ENCODE data around the gene NUDT6. TPM values are rescaled to one million over a fixed set of nuclear protein-coding genes. Genes with fewer than 3 reads are reported as not detected.
A peak's percentile ranks its signal among the peaks of the same experiment; 100 is the strongest.

NUDT6 gene, protein sequence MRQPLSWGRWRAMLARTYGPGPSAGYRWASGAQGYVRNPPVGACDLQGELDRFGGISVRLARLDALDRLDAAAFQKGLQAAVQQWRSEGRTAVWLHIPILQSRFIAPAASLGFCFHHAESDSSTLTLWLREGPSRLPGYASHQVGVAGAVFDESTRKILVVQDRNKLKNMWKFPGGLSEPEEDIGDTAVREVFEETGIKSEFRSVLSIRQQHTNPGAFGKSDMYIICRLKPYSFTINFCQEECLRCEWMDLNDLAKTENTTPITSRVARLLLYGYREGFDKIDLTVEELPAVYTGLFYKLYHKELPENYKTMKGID
- total RNA-seq: 10 to 100 TPM; 10.9 to 18.3 (median 14.9) TPM
- polyA plus RNA-seq: 10 to 100 TPM in 1 of 2 donors, 1 to 10 TPM in 1; 7.7 to 25.1 TPM
- long read RNA-seq, donor 1, transcript NUDT6-201 (5 exons, 1,169 nt): major isoform, 8 of 14 reads
- long read RNA-seq, donor 1, partial matches to known transcripts: 3 of 14 reads
- long read RNA-seq, donor 1, other reads (novel, unspliced or antisense): 3 of 14 reads
- long read RNA-seq, donor 2, transcript NUDT6-201 (5 exons, 1,169 nt): major isoform, 10 of 14 reads
- long read RNA-seq, donor 2, partial matches to known transcripts: 3 of 14 reads
- long read RNA-seq, donor 2, other reads (novel, unspliced or antisense): 1 of 14 reads
- long read RNA-seq, donor 3, transcript NUDT6-201 (5 exons, 1,169 nt): major isoform, 11 of 14 reads
- long read RNA-seq, donor 3, partial matches to known transcripts: 0 of 14 reads
- long read RNA-seq, donor 3, other reads (novel, unspliced or antisense): 3 of 14 reads

DNA sequence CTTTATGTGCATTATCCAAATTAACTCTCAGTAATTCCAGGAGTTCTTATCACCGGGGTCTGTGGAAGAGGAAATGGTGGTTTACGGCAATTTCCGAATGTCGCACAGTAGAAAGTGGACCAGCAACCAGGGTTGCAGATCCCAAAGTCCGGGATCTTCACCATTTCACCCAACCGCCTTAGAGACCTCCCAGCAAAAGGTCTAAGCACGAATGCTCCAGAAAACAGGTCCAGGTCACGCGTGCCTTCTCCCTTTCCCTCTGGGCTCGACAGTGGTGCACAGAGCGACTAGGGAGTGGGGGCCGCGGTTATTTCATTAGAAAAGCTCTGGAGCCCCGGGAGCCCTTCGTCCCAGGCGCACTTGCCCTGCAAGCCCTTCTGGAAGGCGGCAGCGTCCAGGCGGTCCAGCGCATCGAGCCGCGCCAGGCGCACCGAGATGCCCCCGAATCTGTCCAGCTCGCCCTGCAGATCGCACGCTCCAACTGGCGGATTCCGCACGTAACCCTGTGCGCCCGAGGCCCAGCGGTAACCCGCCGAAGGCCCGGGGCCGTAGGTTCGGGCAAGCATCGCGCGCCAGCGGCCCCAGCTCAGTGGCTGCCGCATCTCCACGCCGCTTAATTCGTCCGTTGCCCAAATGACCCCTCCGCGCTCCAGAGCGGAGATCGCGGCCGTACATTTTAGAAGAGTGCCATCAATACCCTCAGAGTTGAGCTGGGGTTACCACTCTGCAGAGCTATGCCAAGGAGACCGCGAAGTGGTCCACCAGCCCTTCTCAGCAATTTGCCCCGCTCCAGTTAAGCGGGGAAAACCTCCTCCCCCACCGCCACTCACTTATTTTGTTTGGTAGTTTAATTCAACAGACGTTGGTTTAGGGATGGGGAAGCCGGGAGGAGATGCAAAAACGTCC, at the start of gene NUDT6:
Gene NUDT6, minus strand, starts transcription at position 627 of the 906 bp plus-strand sequence. Its CDS starts 25 bp downstream, at position 602.
- DNase-seq: peak; percentile 56 to 63
- intact Hi-C loops (cut with DNase I): loop anchor here in 7 of 10 donors (1.0 to 10.0 kb wide), 6 partner anchors 95 to 320 kb away; partner anchors contain the start of genes FGF2 (in 2 of the 7) and BBS12 (in 1 of the 7)
- Histone ChIP-seq H3K36me3 (peaks cover 0 to 3% (median 0%) of the 10 kb centered on the region in 9 donors), H3K9me3 (no peaks in the 10 kb centered on the region), H3K4me3 (peak within 1 kb of the TSS; percentile 64 to 95 (median 92)), H3K27me3 (no peaks in the 10 kb centered on the region), H3K27ac (peak within 1 kb of the TSS; percentile 30 to 90 (median 81)), H3K4me1 (peaks cover 0 to 25% (median 17%) of the 10 kb centered on the region in 9 donors)
- ATAC-seq: peak; percentile 85 to 97 (median 93)
- 0% methylated on average over 63 of the region's 63 CpGs for WGBS, 2 donors
- TF ChIP-seq, protein P1, sequence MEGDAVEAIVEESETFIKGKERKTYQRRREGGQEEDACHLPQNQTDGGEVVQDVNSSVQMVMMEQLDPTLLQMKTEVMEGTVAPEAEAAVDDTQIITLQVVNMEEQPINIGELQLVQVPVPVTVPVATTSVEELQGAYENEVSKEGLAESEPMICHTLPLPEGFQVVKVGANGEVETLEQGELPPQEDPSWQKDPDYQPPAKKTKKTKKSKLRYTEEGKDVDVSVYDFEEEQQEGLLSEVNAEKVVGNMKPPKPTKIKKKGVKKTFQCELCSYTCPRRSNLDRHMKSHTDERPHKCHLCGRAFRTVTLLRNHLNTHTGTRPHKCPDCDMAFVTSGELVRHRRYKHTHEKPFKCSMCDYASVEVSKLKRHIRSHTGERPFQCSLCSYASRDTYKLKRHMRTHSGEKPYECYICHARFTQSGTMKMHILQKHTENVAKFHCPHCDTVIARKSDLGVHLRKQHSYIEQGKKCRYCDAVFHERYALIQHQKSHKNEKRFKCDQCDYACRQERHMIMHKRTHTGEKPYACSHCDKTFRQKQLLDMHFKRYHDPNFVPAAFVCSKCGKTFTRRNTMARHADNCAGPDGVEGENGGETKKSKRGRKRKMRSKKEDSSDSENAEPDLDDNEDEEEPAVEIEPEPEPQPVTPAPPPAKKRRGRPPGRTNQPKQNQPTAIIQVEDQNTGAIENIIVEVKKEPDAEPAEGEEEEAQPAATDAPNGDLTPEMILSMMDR (IDR thresholded peaks at IDR 0.05): no peak

DNA sequence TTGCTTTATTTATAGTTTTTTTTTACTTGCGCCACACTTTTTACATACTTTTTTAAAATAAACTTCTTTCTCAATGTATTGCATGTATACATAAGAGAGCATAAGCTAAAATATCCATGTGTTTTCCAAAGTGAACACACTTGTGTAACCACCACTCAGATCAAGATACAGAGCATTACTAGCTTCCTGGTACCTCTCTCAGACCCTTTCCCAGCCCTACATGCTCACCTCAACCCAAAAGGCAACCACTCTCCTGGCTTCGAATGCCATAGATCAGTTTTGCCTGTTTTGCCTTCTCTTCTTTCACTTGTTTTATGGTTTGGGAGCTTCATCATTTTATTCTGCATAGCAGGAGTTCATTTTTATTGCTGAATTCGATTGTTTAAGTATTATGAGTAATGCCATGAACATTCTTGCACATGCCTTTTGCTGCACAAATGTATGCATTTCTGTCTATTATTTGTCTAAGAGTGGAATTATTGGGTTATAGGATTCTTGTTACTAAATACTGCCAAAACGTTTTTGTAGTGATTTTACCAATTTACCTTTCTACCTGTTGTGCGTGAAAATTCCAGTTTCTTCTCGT, 45.9 kb upstream of the NUDT6 start:
- H3K36me3 ChIP-seq: peaks cover 0 to 9% (median 0%) of the 10 kb centered on the region in 9 donors
- no peak overlapping the region for H3K27ac ChIP-seq
- H3K4me1 ChIP-seq: no peaks in the 10 kb centered on the region
- TF ChIP-seq, protein P1 (IDR thresholded peaks at IDR 0.05): no peak
- WGBS, 2 donors: 73 to 79% methylated on average over 6 of the region's 6 CpGs
- no peaks in the 10 kb centered on the region for H3K9me3 ChIP-seq
- intact Hi-C loops (cut with DNase I): no loop called here
- H3K27me3 ChIP-seq: no peaks in the 10 kb centered on the region
- H3K4me3 ChIP-seq: no peak overlapping the region
- ATAC-seq: no peak
- no peak for DNase-seq

DNA sequence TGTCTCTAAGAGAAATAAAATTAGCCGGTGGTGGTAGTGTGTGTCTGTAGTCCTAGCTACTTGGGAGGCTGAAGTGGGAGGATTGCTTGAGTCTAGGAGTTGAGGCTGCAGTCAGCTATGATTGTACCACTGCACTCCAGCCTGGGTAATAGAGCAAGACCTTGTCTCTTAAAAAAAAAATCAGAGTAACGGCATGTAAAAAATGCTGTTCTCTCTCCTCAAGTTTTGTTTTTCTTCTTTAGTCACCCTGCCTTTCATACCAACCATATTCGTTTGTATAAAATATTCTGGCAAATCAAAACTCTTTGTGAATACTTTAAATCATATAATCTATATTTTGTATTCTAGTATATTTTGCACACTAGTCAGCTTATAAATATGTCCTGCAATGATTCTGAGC, 44.8 kb upstream of the NUDT6 start:
- no peaks in the 10 kb centered on the region for H3K27me3 ChIP-seq
- H3K4me1 ChIP-seq: no peaks in the 10 kb centered on the region
- intact Hi-C loops (cut with DNase I): no loop called here
- H3K27ac ChIP-seq: no peak overlapping the region
- TF ChIP-seq, protein P1 (IDR thresholded peaks at IDR 0.05): no peak
- 95 to 96% methylated on average over 3 of the region's 3 CpGs for WGBS, 2 donors
- H3K36me3 ChIP-seq: peaks cover 0 to 9% (median 0%) of the 10 kb centered on the region in 9 donors
- no peak for DNase-seq
- no peak overlapping the region for H3K4me3 ChIP-seq
- no peaks in the 10 kb centered on the region for H3K9me3 ChIP-seq
- ATAC-seq: no peak

All from heart right ventricle (tissue), 16 donors.